Transverse colon (tissue), 4 donors: ENCODE results near the gene ATF6B.

Source experiments
- CTCF ChIP-seq, 5 experiments: fragments of 200-600 bp in 3 of 5; fragments of 450-650 bp in 2 of 5; sonication (generic) in 3 of 5; IDR thresholded peaks; 1 replicate in 2 of 5; 2 replicates in 3 of 5; pipeline ENCODE4 v1.5.1; 2016 to 2017; ENCODE audit warnings: antibody characterized with exemption in 5 of 5, inconsistent platforms in 3 of 5, mild to moderate bottlenecking in 2 of 5, moderate library complexity in 1 of 5
- EP300 ChIP-seq: sonication (generic); formaldehyde crosslinking; IDR thresholded peaks from one replicate; pipeline ENCODE4 v1.6.1; 2017; ENCODE audit warnings: antibody characterized with exemption, low read depth
- POLR2A ChIP-seq: fragments of 450-650 bp; IDR thresholded peaks from one replicate; pipeline ENCODE4 v1.6.1; 2016; ENCODE audit warnings: antibody characterized with exemption, mild to moderate bottlenecking, moderate library complexity
- POLR2AphosphoS5 ChIP-seq, 3 donors: sonication (generic); formaldehyde crosslinking; IDR thresholded peaks; one replicate each; pipeline ENCODE4 v1.6.1; 2016; ENCODE audit warnings: antibody characterized with exemption in 3 of 3

GRCh38 chr6:32110632-32111031, 17.4 kb downstream of the ATF6B start:
- TF ChIP-seq POLR2AphosphoS5 (IDR thresholded peaks at IDR 0.05) (no peak), CTCF (IDR thresholded peaks at IDR 0.05) (no peak), POLR2A (no peak), EP300 (no peak)
